Neural cell (in vitro differentiated cells): ENCODE results near the gene UVRAG. TPM values are rescaled to one million over a fixed set of nuclear protein-coding genes. Genes with fewer than 3 reads are reported as not detected.

Experiments used
- H2AFZ ChIP-seq: fragments of 200-600, 300-800 bp; sonication (generic), shearing (Covaris generic); 2 replicates; pipeline ENCODE4 v1.6.0; 2014; ENCODE audit warnings: low read depth, mild to moderate bottlenecking, antibody characterized with exemption, low read length, moderate library complexity
- H3F3A ChIP-seq: fragments of 200-600 bp; shearing (Covaris generic); 2 replicates; pipeline ENCODE4 v1.6.1; 2016; ENCODE audit warnings: mild to moderate bottlenecking, moderate library complexity, mixed read lengths, antibody characterized with exemption, low read length; ENCODE audit not compliant: insufficient read depth, poor library complexity, severe bottlenecking
- H3K27ac ChIP-seq: fragments of 200-600, 300-800 bp; sonication (generic), shearing (Covaris generic); 2 replicates; pipeline ENCODE4 v1.5.1; 2014; ENCODE audit warnings: mild to moderate bottlenecking, low read length, moderate library complexity
- H3K27me3 ChIP-seq: fragments of 300-800, 200-600 bp; sonication (generic), shearing (Covaris generic); 2 replicates; pipeline ENCODE4 v1.6.0; 2014; ENCODE audit warnings: mild to moderate bottlenecking, low read depth, low read length, moderate library complexity; ENCODE audit not compliant: insufficient read depth
- H3K36me3 ChIP-seq: fragments of 300-800, 200-600 bp; sonication (generic), shearing (Covaris generic); 2 replicates; pipeline ENCODE4 v1.5.1; 2014; ENCODE audit warnings: mild to moderate bottlenecking, antibody characterized with exemption, low read length, moderate library complexity; ENCODE audit not compliant: insufficient read depth
- H3K4me2 ChIP-seq: fragments of 300-800, 200-600 bp; sonication (generic), shearing (Covaris generic); 2 replicates; pipeline ENCODE4 v1.6.0; 2014; ENCODE audit warnings: mild to moderate bottlenecking, low read length
- H3K4me3 ChIP-seq: fragments of 300-800, 200-600 bp; sonication (generic), shearing (Covaris generic); 2 replicates; pipeline ENCODE4 v1.5.1; 2014; ENCODE audit warnings: mild to moderate bottlenecking, low read length, moderate library complexity
- H3K79me2 ChIP-seq: fragments of 200-600 bp; shearing (Covaris generic); replicated peaks from 2 replicates; pipeline ENCODE4 v1.6.0; 2014; ENCODE audit warnings: mild to moderate bottlenecking, low read length, moderate library complexity; ENCODE audit not compliant: insufficient read depth
- H3K9ac ChIP-seq: fragments of 300-800, 200-600 bp; sonication (generic), shearing (Covaris generic); 2 replicates; pipeline ENCODE4 v1.6.1; 2016; ENCODE audit warnings: mild to moderate bottlenecking, low read length, mixed read lengths
- H3K9me2 ChIP-seq: fragments of 200-600 bp; shearing (Covaris generic); 2 replicates; pipeline ENCODE4 v1.6.1; 2016; ENCODE audit warnings: mild to moderate bottlenecking, low read length, mixed read lengths; ENCODE audit not compliant: insufficient read depth
- H3K9me3 ChIP-seq: fragments of 200-600, 300-800 bp; sonication (generic), shearing (Covaris generic); 2 replicates; pipeline ENCODE4 v1.6.1; 2016; ENCODE audit warnings: mild to moderate bottlenecking, mixed run types, low read length, moderate library complexity, mixed read lengths
- H4K20me1 ChIP-seq: fragments of 200-600 bp; shearing (Covaris generic); 2 replicates; pipeline ENCODE4 v1.6.1; 2016; ENCODE audit warnings: mild to moderate bottlenecking, mixed run types; ENCODE audit not compliant: insufficient read depth
- EP300 ChIP-seq: fragments of 450-650 bp; conservative IDR thresholded peaks from 2 replicates; pipeline ENCODE4 v1.6.1; 2014; ENCODE audit warnings: antibody characterized with exemption, mild to moderate bottlenecking, moderate library complexity; ENCODE audit not compliant: poor library complexity, severe bottlenecking
- EZH2 ChIP-seq: fragments of 200-600, 300-800 bp; shearing (Covaris generic), sonication (generic); IDR thresholded peaks from 2 replicates; pipeline ENCODE4 v1.6.1; 2014; ENCODE audit warnings: antibody characterized with exemption, low read length, borderline replicate concordance, mild to moderate bottlenecking; ENCODE audit not compliant: insufficient read depth, poor library complexity, severe bottlenecking
- MXI1 ChIP-seq: fragments of 450-650 bp; conservative IDR thresholded peaks from 2 replicates; pipeline ENCODE4 v1.6.1; 2014; ENCODE audit warnings: antibody characterized with exemption, mild to moderate bottlenecking; ENCODE audit not compliant: poor library complexity, severe bottlenecking
- POLR2AphosphoS5 ChIP-seq: IDR thresholded peaks from 2 replicates; pipeline ENCODE4 v1.6.1; 2012
- RAD21 ChIP-seq: fragments of 450-650 bp; conservative IDR thresholded peaks from 2 replicates; pipeline ENCODE4 v1.6.1; 2014; ENCODE audit warnings: antibody characterized with exemption, mild to moderate bottlenecking, moderate library complexity
- SMC3 ChIP-seq: fragments of 450-650 bp; conservative IDR thresholded peaks from 2 replicates; pipeline ENCODE4 v1.6.1; 2014; ENCODE audit warnings: antibody characterized with exemption, mild to moderate bottlenecking, moderate library complexity; ENCODE audit not compliant: poor library complexity
- polyA plus RNA-seq: library from polyadenylated mRNA; depleted of rRNA; stranded (reverse); fragments of >200 nt; gene quantifications from 2 replicates; pipeline ENCODE4 v1.2.3, GENCODE V29; 2014
- TF ChIP-seq, protein P1 (sequence below): IDR thresholded peaks from 2 replicates; pipeline ENCODE4 v1.6.1; 2012; ENCODE audit warnings: borderline replicate concordance
- TF ChIP-seq, protein P2 (sequence below): fragments of 450-650 bp; IDR thresholded peaks from 2 replicates; pipeline ENCODE4 v1.5.1; 2014; ENCODE audit warnings: antibody characterized with exemption, mild to moderate bottlenecking, moderate library complexity; ENCODE audit not compliant: poor library complexity, severe bottlenecking

Gene UVRAG
- polyA plus RNA-seq, 1 donor from 2014 or later = 31.6 TPM

DNA sequence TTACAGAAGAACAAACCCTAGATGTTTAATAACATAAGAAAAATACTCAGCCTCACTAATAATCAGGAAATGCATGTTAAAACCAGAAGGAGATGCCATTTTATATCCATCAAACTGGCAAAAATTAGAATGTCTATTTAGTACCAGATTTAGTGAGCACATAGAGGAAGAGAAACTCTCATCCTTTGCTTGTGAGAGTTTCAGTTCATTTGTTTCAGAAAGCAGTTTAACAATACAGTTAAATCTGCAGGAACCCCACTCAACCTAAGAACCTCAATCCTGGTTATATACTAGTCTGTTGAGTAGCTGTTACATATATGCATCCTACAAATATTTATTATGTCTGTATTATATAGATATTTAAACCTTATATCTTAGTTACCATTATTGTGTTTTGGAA, 218.7 kb downstream of the UVRAG start (continued):
- TF ChIP-seq, protein P1, sequence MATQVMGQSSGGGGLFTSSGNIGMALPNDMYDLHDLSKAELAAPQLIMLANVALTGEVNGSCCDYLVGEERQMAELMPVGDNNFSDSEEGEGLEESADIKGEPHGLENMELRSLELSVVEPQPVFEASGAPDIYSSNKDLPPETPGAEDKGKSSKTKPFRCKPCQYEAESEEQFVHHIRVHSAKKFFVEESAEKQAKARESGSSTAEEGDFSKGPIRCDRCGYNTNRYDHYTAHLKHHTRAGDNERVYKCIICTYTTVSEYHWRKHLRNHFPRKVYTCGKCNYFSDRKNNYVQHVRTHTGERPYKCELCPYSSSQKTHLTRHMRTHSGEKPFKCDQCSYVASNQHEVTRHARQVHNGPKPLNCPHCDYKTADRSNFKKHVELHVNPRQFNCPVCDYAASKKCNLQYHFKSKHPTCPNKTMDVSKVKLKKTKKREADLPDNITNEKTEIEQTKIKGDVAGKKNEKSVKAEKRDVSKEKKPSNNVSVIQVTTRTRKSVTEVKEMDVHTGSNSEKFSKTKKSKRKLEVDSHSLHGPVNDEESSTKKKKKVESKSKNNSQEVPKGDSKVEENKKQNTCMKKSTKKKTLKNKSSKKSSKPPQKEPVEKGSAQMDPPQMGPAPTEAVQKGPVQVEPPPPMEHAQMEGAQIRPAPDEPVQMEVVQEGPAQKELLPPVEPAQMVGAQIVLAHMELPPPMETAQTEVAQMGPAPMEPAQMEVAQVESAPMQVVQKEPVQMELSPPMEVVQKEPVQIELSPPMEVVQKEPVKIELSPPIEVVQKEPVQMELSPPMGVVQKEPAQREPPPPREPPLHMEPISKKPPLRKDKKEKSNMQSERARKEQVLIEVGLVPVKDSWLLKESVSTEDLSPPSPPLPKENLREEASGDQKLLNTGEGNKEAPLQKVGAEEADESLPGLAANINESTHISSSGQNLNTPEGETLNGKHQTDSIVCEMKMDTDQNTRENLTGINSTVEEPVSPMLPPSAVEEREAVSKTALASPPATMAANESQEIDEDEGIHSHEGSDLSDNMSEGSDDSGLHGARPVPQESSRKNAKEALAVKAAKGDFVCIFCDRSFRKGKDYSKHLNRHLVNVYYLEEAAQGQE = no peak
- TF ChIP-seq EP300 = no peak

DNA sequence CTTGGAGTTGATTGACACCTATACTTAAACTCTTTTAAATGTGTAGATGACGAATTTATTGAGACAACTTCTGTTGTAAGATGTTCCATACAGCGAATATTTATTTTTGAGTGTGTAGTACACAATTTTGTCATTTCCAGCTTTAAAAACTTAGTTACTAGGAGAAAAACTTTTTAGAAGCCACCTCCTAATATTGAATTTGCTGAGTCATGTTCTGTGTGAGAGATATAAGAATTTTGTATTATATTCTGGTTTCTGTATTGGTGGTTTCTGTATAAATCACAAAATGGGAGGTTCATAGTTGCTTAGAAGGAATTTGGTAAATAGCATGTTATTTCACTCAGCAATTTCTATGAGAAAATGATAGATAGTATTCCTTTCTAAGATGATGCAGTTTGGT, 220.0 kb downstream of the UVRAG start:
- H3K27ac ChIP-seq = no peak overlapping the region
- no peaks in the 10 kb centered on the region for H3F3A ChIP-seq
- H3K36me3 ChIP-seq = no peaks in the 10 kb centered on the region
- H4K20me1 ChIP-seq = no peaks in the 10 kb centered on the region
- H3K4me3 ChIP-seq = no peak overlapping the region
- H3K4me2 ChIP-seq = no peak overlapping the region
- H2AFZ ChIP-seq = no peak overlapping the region
- no peaks in the 10 kb centered on the region for H3K27me3 ChIP-seq
- TF ChIP-seq SMC3 (no peak), MXI1 (no peak), POLR2AphosphoS5 (no peak), EP300 (no peak), RAD21 (no peak)
- TF ChIP-seq, protein P2, sequence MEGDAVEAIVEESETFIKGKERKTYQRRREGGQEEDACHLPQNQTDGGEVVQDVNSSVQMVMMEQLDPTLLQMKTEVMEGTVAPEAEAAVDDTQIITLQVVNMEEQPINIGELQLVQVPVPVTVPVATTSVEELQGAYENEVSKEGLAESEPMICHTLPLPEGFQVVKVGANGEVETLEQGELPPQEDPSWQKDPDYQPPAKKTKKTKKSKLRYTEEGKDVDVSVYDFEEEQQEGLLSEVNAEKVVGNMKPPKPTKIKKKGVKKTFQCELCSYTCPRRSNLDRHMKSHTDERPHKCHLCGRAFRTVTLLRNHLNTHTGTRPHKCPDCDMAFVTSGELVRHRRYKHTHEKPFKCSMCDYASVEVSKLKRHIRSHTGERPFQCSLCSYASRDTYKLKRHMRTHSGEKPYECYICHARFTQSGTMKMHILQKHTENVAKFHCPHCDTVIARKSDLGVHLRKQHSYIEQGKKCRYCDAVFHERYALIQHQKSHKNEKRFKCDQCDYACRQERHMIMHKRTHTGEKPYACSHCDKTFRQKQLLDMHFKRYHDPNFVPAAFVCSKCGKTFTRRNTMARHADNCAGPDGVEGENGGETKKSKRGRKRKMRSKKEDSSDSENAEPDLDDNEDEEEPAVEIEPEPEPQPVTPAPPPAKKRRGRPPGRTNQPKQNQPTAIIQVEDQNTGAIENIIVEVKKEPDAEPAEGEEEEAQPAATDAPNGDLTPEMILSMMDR = no peak
- no peaks in the 10 kb centered on the region for H3K79me2 ChIP-seq
- no peaks in the 10 kb centered on the region for H3K9me3 ChIP-seq
- no peak overlapping the region for H3K9ac ChIP-seq
- no peaks in the 10 kb centered on the region for H3K9me2 ChIP-seq

DNA sequence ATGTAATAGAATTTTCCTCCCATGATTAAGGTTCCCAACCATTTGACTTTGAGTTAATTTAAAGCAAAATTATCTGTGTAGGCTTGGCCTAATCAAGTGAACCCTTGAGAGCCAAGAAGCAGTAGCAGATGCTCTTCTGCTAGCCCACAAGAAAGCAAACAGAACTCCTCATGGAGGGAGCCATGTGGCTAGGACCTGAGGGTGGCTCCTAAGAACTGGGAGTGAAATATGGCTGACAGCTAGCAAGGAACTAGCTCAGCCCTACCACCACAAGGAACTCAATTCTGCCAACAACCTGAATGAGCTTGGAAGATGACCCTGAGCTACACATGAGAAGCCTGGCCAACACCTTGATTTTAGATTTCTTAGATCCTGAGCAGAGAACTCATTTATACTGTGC, 223.6 kb downstream of the UVRAG start:
- Histone ChIP-seq H3K27me3 (no peaks in the 10 kb centered on the region), H3K4me3 (no peak overlapping the region), H4K20me1 (no peaks in the 10 kb centered on the region), H3K9me3 (no peaks in the 10 kb centered on the region), H2AFZ (no peak overlapping the region), H3K79me2 (no peaks in the 10 kb centered on the region), H3K27ac (no peak overlapping the region), H3F3A (no peaks in the 10 kb centered on the region), H3K9me2 (no peaks in the 10 kb centered on the region), H3K9ac (no peak overlapping the region), H3K36me3 (no peaks in the 10 kb centered on the region), H3K4me2 (no peak overlapping the region)
- TF ChIP-seq EZH2 (no peak), POLR2AphosphoS5 (no peak)
